HEK293 (cell line): Measurements from ENCODE around the gene EIF4G1.

Experiments used
- CTCF ChIA-PET: fragments of 350-600 bp; formaldehyde crosslinking; extraction: SDS; loops from one replicate; lab custom pipeline; 2021; ENCODE audit warnings: antibody characterized with exemption; lab: Yijun Ruan, JAX
- POLR2A ChIA-PET: fragments of 300-600 bp; formaldehyde crosslinking; extraction: SDS; loops from one replicate; lab custom pipeline; 2020; ENCODE audit warnings: antibody characterized with exemption, inconsistent platforms; lab: Yijun Ruan, JAX
- H3K27ac ChIP-seq: fragments of 200-500 bp; sonication (Bioruptor generic); 2 replicates; pipeline ENCODE4 v1.5.1; 2014; ENCODE audit warnings: low read depth, low read length, control low read depth, inconsistent platforms; ENCODE audit errors: extremely low read depth
- H3K36me3 ChIP-seq, 2 experiments: fragments of 200-500 bp in 1 of 2; sonication (Bioruptor generic) in 1 of 2; 1 replicate in 1 of 2; 2 replicates in 1 of 2; pipeline ENCODE4 v1.5.1; 2014 to 2017; ENCODE audit warnings: inconsistent platforms in 2 of 2, low read length in 2 of 2; ENCODE audit not compliant: control insufficient read depth in 2 of 2, insufficient read depth in 1 of 2
- H3K4me1 ChIP-seq: fragments of 200-500 bp; sonication (Bioruptor generic); 2 replicates; pipeline ENCODE4 v1.5.1; 2014; ENCODE audit warnings: mild to moderate bottlenecking, low read length, inconsistent platforms; ENCODE audit not compliant: control insufficient read depth, insufficient read depth
- H3K4me3 ChIP-seq: 2 replicates; pipeline ENCODE4 v1.5.1; 2011; ENCODE audit warnings: low read depth, mild to moderate bottlenecking, control low read depth, low read length, moderate library complexity
- H3K9me3 ChIP-seq: fragments of 200-500 bp; sonication (Bioruptor generic); 2 replicates; pipeline ENCODE4 v1.5.1; 2014; ENCODE audit warnings: low read depth, low read length, inconsistent platforms; ENCODE audit not compliant: control insufficient read depth, insufficient read depth
- ATF2 ChIP-seq: fragments of 450-650 bp; formaldehyde crosslinking; IDR thresholded peaks from 2 replicates; pipeline ENCODE4 v1.5.1; 2016; ENCODE audit warnings: missing biosample characterization, missing genetic modification characterization, low read depth
- CTCF ChIP-seq: fragments of 450-650 bp; formaldehyde crosslinking; IDR thresholded peaks from 2 replicates; pipeline ENCODE4 v1.5.1; 2016; ENCODE audit warnings: missing biosample characterization, missing genetic modification characterization
- FEZF1 ChIP-seq: fragments of 450-650 bp; formaldehyde crosslinking; IDR thresholded peaks from 2 replicates; pipeline ENCODE4 v1.5.1; 2016; ENCODE audit warnings: missing biosample characterization, missing genetic modification characterization
- HIC1 ChIP-seq: fragments of 450-650 bp; formaldehyde crosslinking; IDR thresholded peaks from 2 replicates; pipeline ENCODE4 v1.5.1; 2016; ENCODE audit warnings: missing biosample characterization, missing genetic modification characterization
- PRDM10 ChIP-seq: fragments of 450-650 bp; formaldehyde crosslinking; IDR thresholded peaks from 2 replicates; pipeline ENCODE4 v1.5.1; 2016; ENCODE audit warnings: missing biosample characterization, missing genetic modification characterization
- SALL2 ChIP-seq: fragments of 450-650 bp; formaldehyde crosslinking; IDR thresholded peaks from 2 replicates; pipeline ENCODE4 v1.5.0; 2017; ENCODE audit warnings: missing biosample characterization, mild to moderate bottlenecking, missing genetic modification characterization, borderline replicate concordance
- ZBTB11 ChIP-seq: fragments of 450-650 bp; formaldehyde crosslinking; conservative IDR thresholded peaks from 2 replicates; pipeline ENCODE4 v1.5.1; 2016; ENCODE audit warnings: low read depth, missing biosample characterization, missing genetic modification characterization
- ZFP3 ChIP-seq: fragments of 450-650 bp; formaldehyde crosslinking; IDR thresholded peaks from 2 replicates; pipeline ENCODE4 v1.5.1; 2016; ENCODE audit warnings: low read depth, missing biosample characterization, missing genetic modification characterization
- ZFP41 ChIP-seq: fragments of 450-650 bp; formaldehyde crosslinking; IDR thresholded peaks from 2 replicates; pipeline ENCODE4 v1.5.1; 2016; ENCODE audit warnings: missing biosample characterization, missing genetic modification characterization, borderline replicate concordance
- ZNF292 ChIP-seq: fragments of 450-650 bp; formaldehyde crosslinking; IDR thresholded peaks from 2 replicates; pipeline ENCODE4 v1.5.1; 2016; ENCODE audit warnings: low read depth, missing biosample characterization, missing genetic modification characterization, borderline replicate concordance
- ZNF335 ChIP-seq: fragments of 450-650 bp; formaldehyde crosslinking; conservative IDR thresholded peaks from 2 replicates; pipeline ENCODE4 v1.5.1; 2016; ENCODE audit warnings: missing biosample characterization, missing genetic modification characterization
- ZNF600 ChIP-seq: fragments of 450-650 bp; formaldehyde crosslinking; IDR thresholded peaks from 2 replicates; pipeline ENCODE4 v1.5.1; 2016; ENCODE audit warnings: missing biosample characterization, missing genetic modification characterization
- ZNF629 ChIP-seq: fragments of 450-650 bp; formaldehyde crosslinking; IDR thresholded peaks from 2 replicates; pipeline ENCODE4 v1.5.1; 2017; ENCODE audit warnings: missing biosample characterization, missing genetic modification characterization
- ZNF677 ChIP-seq: fragments of 450-650 bp; IDR thresholded peaks from 2 replicates; pipeline ENCODE4 v1.5.0; 2018; ENCODE audit warnings: missing biosample characterization, mild to moderate bottlenecking, missing genetic modification characterization, moderate library complexity
- ZNF701 ChIP-seq: fragments of 450-650 bp; formaldehyde crosslinking; IDR thresholded peaks from 2 replicates; pipeline ENCODE4 v1.5.1; 2016; ENCODE audit warnings: missing biosample characterization, missing genetic modification characterization
- ZNF707 ChIP-seq: fragments of 450-650 bp; formaldehyde crosslinking; IDR thresholded peaks from 2 replicates; pipeline ENCODE4 v1.5.1; 2016; ENCODE audit warnings: missing biosample characterization, missing genetic modification characterization

Gene EIF4G1

GRCh38 chr3:184333190-184333589 lies 18.8 kb downstream of the EIF4G1 start:
- TF ChIP-seq PRDM10 (tag by site-specific recombination) (no peak), ZNF707 (tag by site-specific recombination) (no peak), ATF2 (tag by site-specific recombination) (0 out of 2 replicates have a peak, but pooled peaks have one; percentile 3), ZNF292 (no peak)
- ChIA-PET POLR2A (interaction anchor here (1.4 kb wide), 1 partner anchor 18 kb away, joined by 4 read pairs; no protein-coding TSS in a partner anchor), CTCF (no interaction called here)
- Histone ChIP-seq H3K36me3 (peaks cover 18 to 80% of the 10 kb centered on the region in 2 experiments), H3K4me3 (no peak overlapping the region), H3K27ac (no peak overlapping the region), H3K9me3 (no peaks in the 10 kb centered on the region), H3K4me1 (no peaks in the 10 kb centered on the region)

- TF ChIP-seq ZFP41 (tag by site-specific recombination) (no peak), CTCF (no peak), FEZF1 (tag by site-specific recombination) (no peak), ZNF677 (tag by site-specific recombination) (no peak), SALL2 (tag by site-specific recombination) (no peak), ZNF292 (no peak), ZFP3 (no peak), ZNF701 (tag by site-specific recombination) (no peak), ZNF335 (no peak), ZNF629 (tag by site-specific recombination) (no peak), ZNF600 (tag by site-specific recombination) (peak; percentile 26; the same call in 1 of the 2 replicates), ZBTB11 (tag by site-specific recombination) (no peak), HIC1 (peak; percentile 45; the same call in 1 of the 2 replicates)
- ChIA-PET CTCF (no interaction called here), POLR2A (interaction anchor here (1.4 kb wide), 1 partner anchor 18 kb away, joined by 4 read pairs; no protein-coding TSS in a partner anchor)
- Histone ChIP-seq H3K9me3 (no peaks in the 10 kb centered on the region), H3K36me3 (peaks cover 18 to 75% of the 10 kb centered on the region in 2 experiments), H3K4me3 (no peak overlapping the region), H3K27ac (no peak overlapping the region), H3K4me1 (no peaks in the 10 kb centered on the region)
Measured at GRCh38 chr3:184333700-184334099, 19.3 kb downstream of the EIF4G1 start.
